ENCODE data around the gene HARBI1.
"Not testable (repeated sequence)": the region's sequence is repeated elsewhere in the genome, so short reads cannot be mapped to it uniquely, and the experiment has no call there.

HARBI1 gene

GRCh38 chr11:46600194-46600960 is 16.6 kb downstream of the HARBI1 start:
- no peak overlapping the region for H3K4me3 ChIP-seq (ENCODE audit: low read depth, low read length)
- no peak for DNase-seq (ENCODE audit: low read depth)

GRCh38 chr11:46599340-46600193 is 17.5 kb downstream of the HARBI1 start:
- H3K4me3 ChIP-seq (ENCODE audit: low read depth, low read length) = no peak overlapping the region
- DNase-seq (ENCODE audit: low read depth) = no peak

- no peak overlapping the region for H3K4me3 ChIP-seq (ENCODE audit: low read depth, low read length)
- DNase-seq (ENCODE audit: low read depth) = no peak
Observed at GRCh38 chr11:46597609-46598219, 19.3 kb downstream of the HARBI1 start.

- H3K4me3 ChIP-seq (ENCODE audit: low read depth, low read length) = no peak overlapping the region
- DNase-seq (ENCODE audit: low read depth) = no peak
Observed at GRCh38 chr11:46597155-46597554, 19.9 kb downstream of the HARBI1 start.

GRCh38 chr11:46594785-46595184 is 22.2 kb downstream of the HARBI1 start:
- H3K4me3 ChIP-seq (ENCODE audit: low read depth, low read length) = no peak overlapping the region
- DNase-seq (ENCODE audit: low read depth) = no peak

GRCh38 chr11:46594374-46594700 is 22.7 kb downstream of the HARBI1 start:
- H3K4me3 ChIP-seq (ENCODE audit: low read depth, low read length) = peak overlapping the region; percentile 92
- no peak for DNase-seq (ENCODE audit: low read depth)

GRCh38 chr11:46593550-46594373 is 23.3 kb downstream of the HARBI1 start, which contains the start of gene AMBRA1:
Gene AMBRA1 (minus strand): TSS chr11:46594023. CDS start chr11:46548380, 45,643 bp downstream.
- peak within 1 kb of the TSS; percentile 92 for H3K4me3 ChIP-seq (ENCODE audit: low read depth, low read length)
- peak; percentile 67 for DNase-seq (ENCODE audit: low read depth)

- no peak overlapping the region for H3K4me3 ChIP-seq (ENCODE audit: low read depth, low read length)
- no peak for DNase-seq (ENCODE audit: low read depth)
Observed at GRCh38 chr11:46590740-46591605, 26.1 kb downstream of the HARBI1 start.

GRCh38 chr11:46588915-46589314 is 28.1 kb downstream of the HARBI1 start:
- no peak overlapping the region for H3K4me3 ChIP-seq (ENCODE audit: low read depth, low read length)
- no peak for DNase-seq (ENCODE audit: low read depth)

GRCh38 chr11:46588131-46588530 is 28.9 kb downstream of the HARBI1 start:
- H3K4me3 ChIP-seq (ENCODE audit: low read depth, low read length) = no peak overlapping the region
- no peak for DNase-seq (ENCODE audit: low read depth)

GRCh38 chr11:46583513-46583912 is 33.5 kb downstream of the HARBI1 start:
- not testable (repeated sequence) for DNase-seq (ENCODE audit: low read depth); H3K4me3 ChIP-seq (ENCODE audit: low read depth, low read length)

- H3K4me3 ChIP-seq (ENCODE audit: low read depth, low read length) = no peak overlapping the region
- DNase-seq (ENCODE audit: low read depth) = no peak
Observed at GRCh38 chr11:46582588-46582987, 34.4 kb downstream of the HARBI1 start.

GRCh38 chr11:46577058-46577457 is 40.0 kb downstream of the HARBI1 start:
- DNase-seq (ENCODE audit: low read depth) = no peak

GRCh38 chr11:46574656-46575055 is 42.4 kb downstream of the HARBI1 start:
- H3K4me3 ChIP-seq (ENCODE audit: low read depth, low read length) = no peak overlapping the region
- no peak for DNase-seq (ENCODE audit: low read depth)

More at GRCh38 chr11:46577058-46577457, 40.0 kb downstream of the HARBI1 start:
- no peak overlapping the region for H3K4me3 ChIP-seq (ENCODE audit: low read depth, low read length)

GRCh38 chr11:46570790-46571398 is 46.1 kb downstream of the HARBI1 start:
- H3K4me3 ChIP-seq (ENCODE audit: low read depth, low read length) = no peak overlapping the region
- DNase-seq (ENCODE audit: low read depth) = no peak

- no peak overlapping the region for H3K4me3 ChIP-seq (ENCODE audit: low read depth, low read length)
- DNase-seq (ENCODE audit: low read depth) = no peak
Observed at GRCh38 chr11:46565232-46565840, 51.7 kb downstream of the HARBI1 start.

- no peak for DNase-seq (ENCODE audit: low read depth)
Observed at GRCh38 chr11:46564459-46564858, 52.6 kb downstream of the HARBI1 start.

GRCh38 chr11:46562527-46562926 is 54.5 kb downstream of the HARBI1 start:
- DNase-seq (ENCODE audit: low read depth) = no peak

More at GRCh38 chr11:46564459-46564858, 52.6 kb downstream of the HARBI1 start:
- no peak overlapping the region for H3K4me3 ChIP-seq (ENCODE audit: low read depth, low read length)

More at GRCh38 chr11:46562527-46562926, 54.5 kb downstream of the HARBI1 start:
- no peak overlapping the region for H3K4me3 ChIP-seq (ENCODE audit: low read depth, low read length)

Data from skeletal muscle cell (primary cell).